ENCODE data around the gene BRD3OS. TPM values are rescaled to one million over a fixed set of nuclear protein-coding genes. Genes with fewer than 3 reads are reported as not detected.
A peak's percentile ranks its signal among the peaks of the same experiment; 100 is the strongest.
"Not testable (repeated sequence)": the region's sequence is repeated elsewhere in the genome, so short reads cannot be mapped to it uniquely, and the experiment has no call there.

BRD3OS gene
- total and polyA plus RNA-seq, 10 of the 15 experiments (the other 5 are each of a cell fraction or from before 2014, with no cell fraction given) = 2.1 to 13.7 (median 10.7) TPM

GRCh38 chr9:133988771-133989170 lies 36.5 kb upstream of the BRD3OS start:
- H3K9ac ChIP-seq (ENCODE audit: control insufficient read depth, insufficient read depth, low read length); H3K36me3 ChIP-seq (ENCODE audit: control insufficient read depth in 2 of 2, insufficient read depth in 2 of 2, low read length in 1 of 2); H3K4me2 ChIP-seq (ENCODE audit: control insufficient read depth, insufficient read depth); ATAC-seq; FAIRE-seq; RAD21 ChIA-PET (ENCODE audit: unreplicated experiment); H3K27ac ChIP-seq (ENCODE audit: control insufficient read depth, insufficient read depth); H4K20me1 ChIP-seq (ENCODE audit: control insufficient read depth, insufficient read depth); BruUV-seq (replicated peaks); H3K9me3 ChIP-seq (replicated peaks; ENCODE audit: control insufficient read depth, insufficient read depth, low read length); in situ Hi-C loops (cut with MboI); H3K4me1 ChIP-seq (ENCODE audit: control insufficient read depth, insufficient read depth, low read length); H2AFZ ChIP-seq (ENCODE audit: control insufficient read depth, low read depth, low read length); DNase-seq (ENCODE audit: low read depth, low spot score); H3K27me3 ChIP-seq (replicated peaks in 1 of 2; ENCODE audit: control insufficient read depth in 2 of 2, insufficient read depth in 2 of 2, low read length in 1 of 2): not testable (repeated sequence)
- H3K79me2 ChIP-seq (ENCODE audit: control insufficient read depth, insufficient read depth, low read length) = peaks cover 85% of the 10 kb centered on the region
- SMC1A ChIA-PET (ENCODE audit: uncharacterized antibody, unreplicated experiment) = interaction anchor here (1.0 to 1.3 kb wide), 3 partner anchors 20 to 77 kb away, joined by 3 read pairs; no protein-coding TSS in a partner anchor
- intact Hi-C loops (cut with micrococcal nuclease; ENCODE audit: unreplicated experiment) = loop anchor here (1.0 kb wide), 1 partner anchor 88 kb away; no protein-coding TSS in a partner anchor
- peak overlapping the region; percentile 32 for H3K4me3 ChIP-seq
- POLR2A ChIA-PET = interaction anchor here (0.6 to 0.9 kb wide), 4 partner anchors 32 to 440 kb away, joined by 3 to 9 read pairs (median 4); no protein-coding TSS in a partner anchor
- WGBS (ENCODE audit: insufficient coverage, insufficient replicate concordance, low lambda C conversion rate, missing lambda C conversion rate) = 83% methylated on average over 14 of the region's 14 CpGs
- CTCF ChIA-PET = interaction anchor here (0.9 kb wide), 1 partner anchor 20 kb away, joined by 3 read pairs; no protein-coding TSS in a partner anchor

- Histone ChIP-seq H3K27ac (ENCODE audit: control insufficient read depth, insufficient read depth) (peak overlapping the region; percentile 58), H3K4me3 (peak overlapping the region; percentile 96), H3K4me1 (ENCODE audit: control insufficient read depth, insufficient read depth, low read length) (peaks cover 15% of the 10 kb centered on the region), H3K79me2 (ENCODE audit: control insufficient read depth, insufficient read depth, low read length) (peaks cover 78% of the 10 kb centered on the region), H4K20me1 (ENCODE audit: control insufficient read depth, insufficient read depth) (peaks cover 6% of the 10 kb centered on the region; the same call in 1 of the 2 replicates), H2AFZ (ENCODE audit: control insufficient read depth, low read depth, low read length) (no peak overlapping the region), H3K36me3 (ENCODE audit: control insufficient read depth in 2 of 2, insufficient read depth in 2 of 2, low read length in 1 of 2) (no peaks in the 10 kb centered on the region; a peak in 2 of 4 replicates), H3K9me3 (replicated peaks; ENCODE audit: control insufficient read depth, insufficient read depth, low read length) (no peaks in the 10 kb centered on the region), H3K9ac (ENCODE audit: control insufficient read depth, insufficient read depth, low read length) (peak overlapping the region; percentile 80), H3K27me3 (replicated peaks in 1 of 2; ENCODE audit: control insufficient read depth in 2 of 2, insufficient read depth in 2 of 2, low read length in 1 of 2) (no peaks in the 10 kb centered on the region), H3K4me2 (ENCODE audit: control insufficient read depth, insufficient read depth) (peak overlapping the region; percentile 92)
- in situ Hi-C loops (cut with MboI) = loop anchor here (5.0 kb wide), 1 partner anchor 202 kb away; no protein-coding TSS in a partner anchor
- ATAC-seq (no peak), DNase-seq (ENCODE audit: low read depth, low spot score) (no peak), FAIRE-seq (peak; percentile 77)
- TF ChIP-seq USF1 (IDR thresholded peaks at IDR 0.05; ENCODE audit: borderline replicate concordance, extremely low read length, insufficient read depth, low read depth, low read length) = no peak
- TF ChIP-seq ATF7 (IDR thresholded peaks at IDR 0.05; ENCODE audit: low read depth) = no peak
- 0 out of 2 replicates have a peak, but pooled peaks have one; percentile 4 for TF ChIP-seq MLLT1 (IDR thresholded peaks at IDR 0.05)
- TF ChIP-seq CUX1 (IDR thresholded peaks at IDR 0.05; ENCODE audit: insufficient replicate concordance, low read depth, low read length) = no peak
- TF ChIP-seq FOS (IDR thresholded peaks at IDR 0.05; ENCODE audit: borderline replicate concordance, extremely low read depth, insufficient read length) = no peak
- 36% methylated on average over 24 of the region's 24 CpGs for WGBS (ENCODE audit: insufficient coverage, insufficient replicate concordance, low lambda C conversion rate, missing lambda C conversion rate)
- SMC1A ChIA-PET (ENCODE audit: uncharacterized antibody, unreplicated experiment) = interaction anchor here (0.8 to 2.2 kb wide), 7 partner anchors 21 to 45 kb away, joined by 3 to 18 read pairs (median 4); no protein-coding TSS in a partner anchor
- CTCF ChIA-PET = interaction anchor here (0.9 to 1.9 kb wide), 4 partner anchors 34 to 207 kb away, joined by 3 to 7 read pairs (median 4); no protein-coding TSS in a partner anchor
- TSS peak; percentile 26 for BruUV-seq (replicated peaks)
- POLR2A ChIA-PET = interaction anchor here (0.6 to 1.6 kb wide), 6 partner anchors 10 to 197 kb away, joined by 3 to 9 read pairs (median 4); no protein-coding TSS in a partner anchor
- RAD21 ChIA-PET (ENCODE audit: unreplicated experiment) = interaction anchor here (0.9 to 2.7 kb wide), 5 partner anchors 31 to 208 kb away, joined by 3 to 21 read pairs (median 8); no protein-coding TSS in a partner anchor
- intact Hi-C loops (cut with micrococcal nuclease; ENCODE audit: unreplicated experiment) = loop anchor here (1.0 to 5.0 kb wide), 2 partner anchors 89 to 402 kb away; no protein-coding TSS in a partner anchor
Measured at GRCh38 chr9:133989625-133990365, 35.5 kb upstream of the BRD3OS start.

Measured in GM12878 (cell line).